H1 (cell line): Measurements from ENCODE around the gene SPDYE1. TPM values are rescaled to one million over a fixed set of nuclear protein-coding genes. Genes with fewer than 3 reads are reported as not detected.

Experiments used
- ATF2 ChIP-seq: IDR thresholded peaks from 2 replicates; pipeline ENCODE4 v1.6.1; 2012; ENCODE audit warnings: low read length, inconsistent platforms
- CHD2 ChIP-seq: IDR thresholded peaks from 2 replicates; pipeline ENCODE4 v1.6.1; 2012; ENCODE audit warnings: low read length, improper control_type of control experiment
- KDM1A ChIP-seq: fragments of 200-600, 300-600 bp; sonication (generic); IDR thresholded peaks from 2 replicates; pipeline ENCODE4 v1.7.1; 2016; ENCODE audit warnings: mild to moderate bottlenecking, low read length, borderline replicate concordance
- RBBP5 ChIP-seq: IDR thresholded peaks from 2 replicates; pipeline ENCODE4 v1.7.1; 2012; ENCODE audit warnings: low read depth, mild to moderate bottlenecking, inconsistent platforms, low read length, moderate library complexity, borderline replicate concordance
- SUZ12 ChIP-seq: fragments of 200-600 bp; sonication (generic); IDR thresholded peaks from 2 replicates; pipeline ENCODE4 v1.6.1; 2012; ENCODE audit warnings: mild to moderate bottlenecking, inconsistent platforms, low read length, moderate library complexity, mixed read lengths
- USF2 ChIP-seq: IDR thresholded peaks from 2 replicates; pipeline ENCODE4 v1.6.1; 2011; ENCODE audit warnings: low read length, improper control_type of control experiment
- polyA plus RNA-seq, 7 experiments: library from polyadenylated mRNA; depleted of rRNA in 3 of 7; stranded (reverse) in 5 of 7; unstranded in 2 of 7; fragments of >200 nt in 5 of 7; fragments of 200-250 nt in 2 of 7; gene quantifications; 1 replicate in 5 of 7; 2 replicates in 1 of 7; 4 replicates in 1 of 7; pipeline versions ENCODE4 v1.2.1 to v1.2.3, GENCODE V29; 2011 to 2013; ENCODE audit warnings: missing spikeins in 2 of 7, mixed read lengths in 2 of 7
- total RNA-seq: library from RNA; stranded (reverse); fragmentation: NEBNext Ultra II Directional; extraction: Animal tissue kit (Norgen Biotek cat#: 25700); gene quantifications from 2 replicates; pipeline ENCODE4 v1.2.1, GENCODE V29; 2021

The SPDYE1 gene
- total and polyA plus RNA-seq, 2 of the 8 experiments (the other 6 are each of a cell fraction or from before 2014, with no cell fraction given) = not detected

GRCh38 chr7:44050915-44051560 is 53.3 kb downstream of the SPDYE1 start (continued):
- TF ChIP-seq USF2 = no peak
- TF ChIP-seq KDM1A = no peak
- TF ChIP-seq CHD2 = no peak
- no peak for TF ChIP-seq SUZ12
- TF ChIP-seq RBBP5 = no peak
- no peak for TF ChIP-seq ATF2
